Pancreas (tissue), 10 donors: Measurements from ENCODE around the gene GNAQ. TPM values are rescaled to one million over a fixed set of nuclear protein-coding genes. Genes with fewer than 3 reads are reported as not detected.

ENCODE experiments used
- ATAC-seq, 4 donors: fragments of 200-7000 bp; cut with Tn5 transposase; one replicate each; pipeline versions ENCODE4 v1.8.0 to v1.9.1; 2020; ENCODE audit warnings: mild to moderate bottlenecking in 4 of 4, moderate library complexity in 4 of 4
- DNase-seq, 6 donors: peaks; one replicate each; pipeline ENCODE4 v3.0.0-alpha.2; 2020
- FAIRE-seq: peaks from 2 replicates; lab custom pipeline; 2012; peaks lifted over from hg19 to GRCh38; lab: Jason Lieb, UNC
- H3K27ac ChIP-seq, 4 donors: fragments of 200-600 bp; sonication (generic); 1 replicate in 3 of 4; 2 replicates in 1 of 4; pipeline versions ENCODE4 v1.5.0 to v1.8.0; 2020
- H3K27me3 ChIP-seq, 4 donors: fragments of 200-600 bp; one replicate each; pipeline ENCODE4 v1.8.0; 2021
- H3K36me3 ChIP-seq, 3 donors: fragments of 200-600 bp; sonication (generic) in 1 of 3; one replicate each; pipeline versions ENCODE4 v1.5.0 to v1.8.0; 2020 to 2021
- H3K4me1 ChIP-seq, 3 donors: fragments of 200-600 bp; one replicate each; pipeline ENCODE4 v1.8.0; 2021
- H3K4me3 ChIP-seq, 4 donors: fragments of 200-600 bp; sonication (generic) in 2 of 4; one replicate each; pipeline versions ENCODE4 v1.5.0 to v1.8.0; 2020 to 2021
- H3K9me3 ChIP-seq, 4 donors: fragments of 200-600 bp; one replicate each; pipeline ENCODE4 v1.8.0; 2021
- CTCF ChIP-seq, 4 donors: fragments of 200-600 bp; sonication (generic) in 3 of 4; IDR thresholded peaks; one replicate each; pipeline versions ENCODE4 v1.5.0 to v1.8.0; 2021; ENCODE audit warnings: antibody characterized with exemption in 4 of 4
- WGBS, 2 donors: extraction: QIAGEN DNeasy Blood & Tissue Kit; methylation state at CpG; one replicate each; pipeline ENCODE4 v1.1.7; 2013; 5-methylcytosine and 5-hydroxymethylcytosine counted together
- intact Hi-C, 3 donors: fragments of 100-400 bp; cut with DNase I; formaldehyde crosslinking; loops; one replicate each; pipeline versions ENCODE4 v1.11.1 to v1.14.2; 2022
- polyA plus RNA-seq, 2 donors: library from polyadenylated mRNA; stranded (reverse); fragments of 200-250 nt; gene quantifications; one replicate each; pipeline ENCODE4 v1.2.3, GENCODE V29; 2013
- total RNA-seq, 6 donors: library from RNA; stranded (reverse); fragmentation: NEBNext Ultra II Directional in 4 of 6; extraction: Animal tissue kit (Norgen Biotek cat#: 25700) in 4 of 6; gene quantifications; one replicate each; pipeline versions ENCODE4 v1.2.1 to v1.2.4, GENCODE V29; 2021 to 2023
- donor health status: healthy with polysubstance abuse.
- donor health status: DM: no; HTN: no; CAD: no; lungs with moderate emphysema.
- donor health status: DM: no; HTN: no; CAD: no.
- donor health status: control.
- donor health status: control.
- donor health status: Bipolar disorder and iron deficiency.
- donor health status: DM: yes; HTN: yes; CAD: no.
- donor health status: DM: no; HTN: no; CAD: no.
- donor health status: DM: no; HTN: no; CAD: no.
- donor health status: DM: yes; HTN: yes; CAD: no.

The GNAQ gene
- total and polyA plus RNA-seq, 8 donors: 6.7 to 33.8 (median 18.2) TPM

DNA sequence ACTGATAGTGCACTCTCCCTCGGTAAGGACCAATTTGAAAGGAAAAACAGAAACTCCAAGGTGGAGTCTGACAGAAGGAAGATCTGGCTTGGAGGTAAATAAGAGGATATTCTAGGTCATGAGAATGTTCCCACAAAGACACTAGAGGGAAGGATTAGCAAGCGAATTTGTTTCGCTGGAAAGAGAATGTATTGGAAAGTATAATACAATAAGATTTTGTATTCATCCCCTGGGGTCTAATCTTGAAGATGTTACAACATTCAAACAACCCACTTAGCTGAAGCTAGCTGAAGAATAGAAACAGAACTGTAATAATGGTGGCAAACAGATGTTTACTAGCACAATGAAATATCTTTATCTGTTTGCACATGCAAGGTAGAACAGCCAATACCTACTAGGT lies 158.7 kb downstream of the GNAQ start:
- DNase-seq (no peak), ATAC-seq (no peak), FAIRE-seq (no peak)
- 82 to 85% methylated on average over 3 of the region's 3 CpGs for WGBS, 2 donors
- TF ChIP-seq CTCF (IDR thresholded peaks at IDR 0.05): no peak
- Histone ChIP-seq H3K36me3 (no peaks in the 10 kb centered on the region), H3K4me3 (no peak overlapping the region), H3K27ac (no peak overlapping the region), H3K27me3 (no peaks in the 10 kb centered on the region), H3K9me3 (no peaks in the 10 kb centered on the region), H3K4me1 (peaks cover 0 to 13% (median 0%) of the 10 kb centered on the region in 3 donors)
- intact Hi-C loops: no loop called here

DNA sequence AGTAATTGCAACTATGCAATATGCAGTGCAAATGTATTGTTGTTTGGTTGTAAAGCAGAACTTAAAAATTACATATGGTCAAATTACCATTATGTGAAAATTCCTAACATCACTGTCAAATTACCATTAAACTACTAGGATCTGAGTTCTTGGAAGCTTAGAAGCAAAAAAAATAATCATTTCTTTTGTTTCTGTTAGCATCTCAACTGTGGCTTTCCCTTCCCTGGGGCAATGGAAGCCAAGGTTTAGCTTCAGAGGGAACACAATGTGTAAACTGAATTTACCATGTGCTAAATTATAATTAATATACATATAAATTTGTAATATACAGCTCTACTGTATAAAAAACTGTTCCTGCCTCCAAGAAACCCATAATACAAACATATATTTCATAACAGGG lies 159.4 kb downstream of the GNAQ start:
- Histone ChIP-seq H3K4me1 (peaks cover 0 to 13% (median 0%) of the 10 kb centered on the region in 3 donors), H3K9me3 (no peaks in the 10 kb centered on the region), H3K27me3 (no peaks in the 10 kb centered on the region), H3K36me3 (no peaks in the 10 kb centered on the region), H3K4me3 (no peak overlapping the region), H3K27ac (no peak overlapping the region)
- DNase-seq (no peak), FAIRE-seq (no peak), ATAC-seq (no peak)
- intact Hi-C loops: no loop called here
- no peak for TF ChIP-seq CTCF (IDR thresholded peaks at IDR 0.05)

DNA sequence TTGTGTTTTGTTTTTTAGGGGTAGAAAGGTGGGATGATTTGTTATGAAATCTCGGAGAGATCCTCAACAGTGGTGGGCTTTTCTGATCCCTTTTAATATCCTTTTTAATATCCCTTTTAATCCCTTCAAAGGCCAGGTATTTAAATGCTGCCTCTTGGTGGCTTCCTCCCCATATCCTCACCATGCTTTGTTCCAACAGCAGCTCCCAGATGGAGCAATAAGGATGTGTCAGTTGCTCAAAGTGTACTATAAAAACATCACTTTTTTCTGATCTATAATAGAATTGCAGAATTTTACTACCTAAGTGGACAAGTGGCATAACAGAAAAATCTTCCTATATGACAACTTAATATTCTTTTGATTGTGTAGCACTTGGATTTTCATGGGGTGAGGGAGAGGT lies 160.1 kb downstream of the GNAQ start:
- peaks cover 0 to 10% (median 0%) of the 10 kb centered on the region in 3 donors for H3K4me1 ChIP-seq
- ATAC-seq: no peak
- no peak for TF ChIP-seq CTCF (IDR thresholded peaks at IDR 0.05)
- no peaks in the 10 kb centered on the region for H3K36me3 ChIP-seq
- DNase-seq: no peak
- no peak for FAIRE-seq
- H3K27ac ChIP-seq: no peak overlapping the region
- H3K9me3 ChIP-seq: no peaks in the 10 kb centered on the region
- H3K27me3 ChIP-seq: no peaks in the 10 kb centered on the region
- H3K4me3 ChIP-seq: no peak overlapping the region
- intact Hi-C loops: no loop called here
- WGBS, 2 donors: 94 to 97% methylated on average over 1 of the region's 1 CpG

DNA sequence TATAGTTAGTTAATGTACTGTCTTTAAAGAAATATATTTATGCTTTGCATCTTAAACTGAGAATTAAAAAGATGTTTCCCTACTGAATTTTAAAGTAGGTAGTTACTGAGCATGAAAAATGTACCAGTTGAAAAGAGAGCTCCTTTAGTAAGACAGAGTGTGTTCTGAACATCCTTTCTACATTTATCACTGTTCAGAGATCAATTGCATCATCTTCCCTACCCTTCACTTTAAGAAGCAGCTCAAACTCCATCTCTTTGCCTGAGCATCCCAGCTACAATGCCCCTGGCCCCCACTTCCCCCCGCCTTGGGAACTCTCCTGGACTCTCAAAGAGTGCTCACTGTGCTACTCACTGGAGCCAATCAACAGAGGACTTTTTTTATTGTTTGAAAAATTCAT lies 164.7 kb downstream of the GNAQ start:
- 91 to 95% methylated on average over 1 of the region's 1 CpG for WGBS, 2 donors
- FAIRE-seq: no peak

More for the DNA sequence above, 164.7 kb downstream of the GNAQ start:
- Histone ChIP-seq H3K36me3 (no peaks in the 10 kb centered on the region), H3K4me3 (no peak overlapping the region), H3K9me3 (no peaks in the 10 kb centered on the region), H3K27me3 (no peaks in the 10 kb centered on the region), H3K4me1 (peaks cover 0 to 10% (median 0%) of the 10 kb centered on the region in 3 donors), H3K27ac (no peak overlapping the region)
- DNase-seq (no peak), ATAC-seq (no peak)
- intact Hi-C loops: no loop called here
- no peak for TF ChIP-seq CTCF (IDR thresholded peaks at IDR 0.05)
